ENCODE data around the gene DNAI2. TPM values are rescaled to one million over a fixed set of nuclear protein-coding genes. Genes with fewer than 3 reads are reported as not detected.

Gene DNAI2
- total and polyA plus RNA-seq, 12 donors, result 0.06 to 0.26 (median 0.14) TPM; not detected in 9

- Histone ChIP-seq H3K9me3 (replicated peaks in 1 of 3) (no peaks in the 10 kb centered on the region), H3K27ac (no peak overlapping the region)
- WGBS, 4 donors, result 77 to 88% (median 85%) methylated on average over 4 to 21 of the region's 21 CpGs
Measured at GRCh38 chr17:74344658-74345057, 70.6 kb downstream of the DNAI2 start.

GRCh38 chr17:74345433-74346241 is 71.6 kb downstream of the DNAI2 start:
- H3K27ac ChIP-seq, result no peak overlapping the region
- 72 to 88% (median 79%) methylated on average over 10 to 13 of the region's 13 CpGs for WGBS, 4 donors
- no peaks in the 10 kb centered on the region for H3K27me3 ChIP-seq
- TF ChIP-seq CTCF (IDR thresholded peaks at IDR 0.05), result no peak
- no peak overlapping the region for H3K4me3 ChIP-seq
- H3K36me3 ChIP-seq (replicated peaks in 1 of 2), result no peaks in the 10 kb centered on the region
- no peak for DNase-seq
- no peaks in the 10 kb centered on the region for H3K9me3 ChIP-seq (replicated peaks in 1 of 3)
- intact Hi-C loops (cut with DNase I), result no loop called here
- H3K4me1 ChIP-seq (replicated peaks in 1 of 2), result no peaks in the 10 kb centered on the region

More at GRCh38 chr17:74344658-74345057, 70.6 kb downstream of the DNAI2 start:
- H3K36me3 ChIP-seq (replicated peaks in 1 of 2), result no peaks in the 10 kb centered on the region
- no peak for DNase-seq
- TF ChIP-seq POLR2A (IDR thresholded peaks at IDR 0.05) (no peak), CTCF (IDR thresholded peaks at IDR 0.05) (no peak)
- no peaks in the 10 kb centered on the region for H3K27me3 ChIP-seq
- no peak overlapping the region for H3K4me3 ChIP-seq
- H3K4me1 ChIP-seq (replicated peaks in 1 of 2), result no peaks in the 10 kb centered on the region
- intact Hi-C loops (cut with DNase I), result no loop called here

GRCh38 chr17:74347646-74348045 is 73.6 kb downstream of the DNAI2 start:
- TF ChIP-seq POLR2A (IDR thresholded peaks at IDR 0.05), result no peak
- TF ChIP-seq CTCF (IDR thresholded peaks at IDR 0.05), result no peak
- no peak overlapping the region for H3K4me3 ChIP-seq
- H3K27me3 ChIP-seq, result peaks cover 15% of the 10 kb centered on the region
- H3K36me3 ChIP-seq (replicated peaks in 1 of 2), result no peaks in the 10 kb centered on the region
- H3K4me1 ChIP-seq (replicated peaks in 1 of 2), result no peaks in the 10 kb centered on the region
- no peak for DNase-seq
- WGBS, 4 donors, result 78 to 83% (median 82%) methylated on average over 4 to 14 of the region's 14 CpGs
- no peak overlapping the region for H3K27ac ChIP-seq
- intact Hi-C loops (cut with DNase I), result no loop called here
- H3K9me3 ChIP-seq (replicated peaks in 1 of 3), result no peaks in the 10 kb centered on the region

- Histone ChIP-seq H3K27ac (no peak overlapping the region), H3K27me3 (peaks cover 27% of the 10 kb centered on the region), H3K4me3 (no peak overlapping the region), H3K9me3 (replicated peaks in 1 of 3) (no peaks in the 10 kb centered on the region), H3K36me3 (replicated peaks in 1 of 2) (no peaks in the 10 kb centered on the region), H3K4me1 (replicated peaks in 1 of 2) (no peaks in the 10 kb centered on the region)
- WGBS, 4 donors, result 64 to 81% (median 68%) methylated on average over 4 to 19 of the region's 19 CpGs
- DNase-seq, result no peak
- intact Hi-C loops (cut with DNase I), result no loop called here
- TF ChIP-seq CTCF (IDR thresholded peaks at IDR 0.05), result no peak
- no peak for TF ChIP-seq POLR2A (IDR thresholded peaks at IDR 0.05)
Measured at GRCh38 chr17:74349120-74349519, 75.1 kb downstream of the DNAI2 start.
